Activated naive CD8-positive, alpha-beta T cell treated with anti-CD3 and anti-CD28 coated beads for 36 hours (primary cell): Measurements from ENCODE around the gene KIAA1217. TPM values are rescaled to one million over a fixed set of nuclear protein-coding genes. Genes with fewer than 3 reads are reported as not detected.
A peak's percentile ranks its signal among the peaks of the same experiment; 100 is the strongest.

Source experiments
- DNase-seq: peaks from one replicate; pipeline ENCODE4 v3.0.0; 2021
- H3K27ac Mint-ChIP-seq: one replicate; pipeline ENCODE4 v1.8.0; 2022; ENCODE audit warnings: mild to moderate bottlenecking, moderate library complexity, mixed read lengths
- H3K27me3 Mint-ChIP-seq: one replicate; pipeline ENCODE4 v1.8.0; 2022; ENCODE audit warnings: mild to moderate bottlenecking, mixed read lengths
- H3K36me3 Mint-ChIP-seq: one replicate; pipeline ENCODE4 v1.8.0; 2021; ENCODE audit warnings: mild to moderate bottlenecking, mixed read lengths
- H3K4me1 Mint-ChIP-seq: one replicate; pipeline ENCODE4 v1.8.0; 2021; ENCODE audit warnings: mixed read lengths
- H3K4me3 Mint-ChIP-seq: one replicate; pipeline ENCODE4 v1.8.0; 2022; ENCODE audit warnings: mild to moderate bottlenecking, moderate library complexity, mixed read lengths
- H3K9me3 Mint-ChIP-seq: one replicate; pipeline ENCODE4 v1.8.0; 2022; ENCODE audit warnings: mixed read lengths
- total RNA-seq, 2 experiments: library from RNA; stranded (reverse); gene quantifications; one replicate each; pipeline ENCODE4 v1.2.3, GENCODE V29; 2021

The KIAA1217 gene
- total RNA-seq: 1 to 10 TPM; 1.5 to 1.6 TPM

- peaks cover 47% of the 10 kb centered on the region for H3K27me3 Mint-ChIP-seq
- peak within 1 kb of the TSS; percentile 86 for H3K27ac Mint-ChIP-seq
- H3K4me1 Mint-ChIP-seq: peaks cover 21% of the 10 kb centered on the region
- peaks cover 3% of the 10 kb centered on the region for H3K9me3 Mint-ChIP-seq
- DNase-seq: peak; percentile 20
- no peaks in the 10 kb centered on the region for H3K36me3 Mint-ChIP-seq
- H3K4me3 Mint-ChIP-seq: peak within 1 kb of the TSS; percentile 78
Observed at GRCh38 chr10:24208661-24209431, at the start of gene KIAA1217. Gene KIAA1217, plus strand, starts transcription at chr10:24209138. Its CDS starts 56 bp downstream, at chr10:24209194.

GRCh38 chr10:24162206-24162985 lies 46.5 kb upstream of the KIAA1217 start:
- H3K4me1 Mint-ChIP-seq: no peaks in the 10 kb centered on the region
- peaks cover 9% of the 10 kb centered on the region for H3K9me3 Mint-ChIP-seq
- H3K27me3 Mint-ChIP-seq: no peaks in the 10 kb centered on the region
- H3K4me3 Mint-ChIP-seq: no peak overlapping the region
- H3K27ac Mint-ChIP-seq: no peak overlapping the region
- H3K36me3 Mint-ChIP-seq: no peaks in the 10 kb centered on the region
- no peak for DNase-seq

GRCh38 chr10:24163485-24163884 lies 45.5 kb upstream of the KIAA1217 start:
- no peak overlapping the region for H3K4me3 Mint-ChIP-seq
- peaks cover 1% of the 10 kb centered on the region for H3K9me3 Mint-ChIP-seq
- no peaks in the 10 kb centered on the region for H3K4me1 Mint-ChIP-seq
- H3K36me3 Mint-ChIP-seq: no peaks in the 10 kb centered on the region
- H3K27me3 Mint-ChIP-seq: no peaks in the 10 kb centered on the region
- H3K27ac Mint-ChIP-seq: no peak overlapping the region
- no peak for DNase-seq

- Mint-ChIP-seq H3K4me3 (no peak overlapping the region), H3K9me3 (no peaks in the 10 kb centered on the region), H3K27ac (no peak overlapping the region), H3K4me1 (no peaks in the 10 kb centered on the region), H3K27me3 (no peaks in the 10 kb centered on the region), H3K36me3 (no peaks in the 10 kb centered on the region)
- no peak for DNase-seq
Observed at GRCh38 chr10:24168258-24169170, 40.4 kb upstream of the KIAA1217 start.

GRCh38 chr10:24170199-24170598 lies 38.7 kb upstream of the KIAA1217 start:
- H3K4me3 Mint-ChIP-seq: no peak overlapping the region
- no peak for DNase-seq
- no peaks in the 10 kb centered on the region for H3K27me3 Mint-ChIP-seq
- H3K4me1 Mint-ChIP-seq: no peaks in the 10 kb centered on the region
- peaks cover 2% of the 10 kb centered on the region for H3K9me3 Mint-ChIP-seq
- no peaks in the 10 kb centered on the region for H3K36me3 Mint-ChIP-seq
- H3K27ac Mint-ChIP-seq: no peak overlapping the region

- Mint-ChIP-seq H3K9me3 (peaks cover 2% of the 10 kb centered on the region), H3K4me3 (no peak overlapping the region), H3K27me3 (no peaks in the 10 kb centered on the region), H3K4me1 (no peaks in the 10 kb centered on the region), H3K36me3 (no peaks in the 10 kb centered on the region), H3K27ac (no peak overlapping the region)
- DNase-seq: no peak
Observed at GRCh38 chr10:24172909-24173308, 36.0 kb upstream of the KIAA1217 start.

- Mint-ChIP-seq H3K4me3 (no peak overlapping the region), H3K27ac (no peak overlapping the region), H3K36me3 (no peaks in the 10 kb centered on the region), H3K4me1 (no peaks in the 10 kb centered on the region), H3K27me3 (no peaks in the 10 kb centered on the region), H3K9me3 (peaks cover 2% of the 10 kb centered on the region)
- DNase-seq: no peak
Observed at GRCh38 chr10:24174014-24174413, 34.9 kb upstream of the KIAA1217 start.

GRCh38 chr10:24176658-24177057 lies 32.3 kb upstream of the KIAA1217 start:
- peaks cover 7% of the 10 kb centered on the region for H3K27me3 Mint-ChIP-seq
- H3K36me3 Mint-ChIP-seq: no peaks in the 10 kb centered on the region
- no peak for DNase-seq
- no peaks in the 10 kb centered on the region for H3K4me1 Mint-ChIP-seq
- no peak overlapping the region for H3K27ac Mint-ChIP-seq
- peaks cover 11% of the 10 kb centered on the region for H3K9me3 Mint-ChIP-seq
- H3K4me3 Mint-ChIP-seq: no peak overlapping the region

GRCh38 chr10:24177636-24178035 lies 31.3 kb upstream of the KIAA1217 start:
- Mint-ChIP-seq H3K4me1 (no peaks in the 10 kb centered on the region), H3K27ac (no peak overlapping the region), H3K36me3 (no peaks in the 10 kb centered on the region), H3K27me3 (peaks cover 8% of the 10 kb centered on the region), H3K9me3 (peaks cover 11% of the 10 kb centered on the region), H3K4me3 (no peak overlapping the region)
- DNase-seq: no peak

GRCh38 chr10:24180891-24181290 lies 28.0 kb upstream of the KIAA1217 start:
- no peaks in the 10 kb centered on the region for H3K36me3 Mint-ChIP-seq
- H3K27me3 Mint-ChIP-seq: peaks cover 15% of the 10 kb centered on the region
- H3K27ac Mint-ChIP-seq: no peak overlapping the region
- no peaks in the 10 kb centered on the region for H3K4me1 Mint-ChIP-seq
- H3K4me3 Mint-ChIP-seq: no peak overlapping the region
- DNase-seq: no peak
- peaks cover 9% of the 10 kb centered on the region for H3K9me3 Mint-ChIP-seq

GRCh38 chr10:24184455-24184854 lies 24.5 kb upstream of the KIAA1217 start:
- Mint-ChIP-seq H3K36me3 (no peaks in the 10 kb centered on the region), H3K9me3 (peaks cover 5% of the 10 kb centered on the region), H3K4me1 (no peaks in the 10 kb centered on the region), H3K27ac (no peak overlapping the region), H3K4me3 (no peak overlapping the region), H3K27me3 (peaks cover 27% of the 10 kb centered on the region)
- no peak for DNase-seq

GRCh38 chr10:24193330-24193729 lies 15.6 kb upstream of the KIAA1217 start:
- Mint-ChIP-seq H3K36me3 (no peaks in the 10 kb centered on the region), H3K27ac (no peak overlapping the region), H3K27me3 (peaks cover 5% of the 10 kb centered on the region), H3K4me3 (no peak overlapping the region), H3K4me1 (no peaks in the 10 kb centered on the region), H3K9me3 (no peaks in the 10 kb centered on the region)
- DNase-seq: no peak

GRCh38 chr10:24197263-24197662 lies 11.7 kb upstream of the KIAA1217 start:
- DNase-seq: no peak
- no peak overlapping the region for H3K27ac Mint-ChIP-seq
- H3K36me3 Mint-ChIP-seq: no peaks in the 10 kb centered on the region
- H3K9me3 Mint-ChIP-seq: no peaks in the 10 kb centered on the region
- no peak overlapping the region for H3K4me3 Mint-ChIP-seq
- no peaks in the 10 kb centered on the region for H3K4me1 Mint-ChIP-seq
- peaks cover 5% of the 10 kb centered on the region for H3K27me3 Mint-ChIP-seq

GRCh38 chr10:24201503-24202180 lies 7.3 kb upstream of the KIAA1217 start:
- Mint-ChIP-seq H3K27me3 (peaks cover 19% of the 10 kb centered on the region), H3K9me3 (no peaks in the 10 kb centered on the region), H3K4me1 (no peaks in the 10 kb centered on the region), H3K27ac (no peak overlapping the region), H3K36me3 (no peaks in the 10 kb centered on the region), H3K4me3 (no peak overlapping the region)
- no peak for DNase-seq
